Suppressor macrophage (primary cell): Measurements from ENCODE around the gene ZNF783.
"Not testable (repeated sequence)": the region's sequence is repeated elsewhere in the genome, so short reads cannot be mapped to it uniquely, and the experiment has no call there.

Source experiments
- DNase-seq, 4 experiments: peaks; one replicate each; pipeline ENCODE4 v3.0.0-alpha.2; 2020 to 2022
- total RNA-seq, 17 experiments: gene quantifications; one replicate each; lab custom pipeline; 2026; ENCODE audit warnings: mixed read lengths in 6 of 17, inconsistent platforms in 3 of 17; lab: John Stamatoyannopoulos, UW

Gene ZNF783
- total RNA-seq: 3.8 to 26.8 (median 11.3) reads per million in 17 experiments

DNA sequence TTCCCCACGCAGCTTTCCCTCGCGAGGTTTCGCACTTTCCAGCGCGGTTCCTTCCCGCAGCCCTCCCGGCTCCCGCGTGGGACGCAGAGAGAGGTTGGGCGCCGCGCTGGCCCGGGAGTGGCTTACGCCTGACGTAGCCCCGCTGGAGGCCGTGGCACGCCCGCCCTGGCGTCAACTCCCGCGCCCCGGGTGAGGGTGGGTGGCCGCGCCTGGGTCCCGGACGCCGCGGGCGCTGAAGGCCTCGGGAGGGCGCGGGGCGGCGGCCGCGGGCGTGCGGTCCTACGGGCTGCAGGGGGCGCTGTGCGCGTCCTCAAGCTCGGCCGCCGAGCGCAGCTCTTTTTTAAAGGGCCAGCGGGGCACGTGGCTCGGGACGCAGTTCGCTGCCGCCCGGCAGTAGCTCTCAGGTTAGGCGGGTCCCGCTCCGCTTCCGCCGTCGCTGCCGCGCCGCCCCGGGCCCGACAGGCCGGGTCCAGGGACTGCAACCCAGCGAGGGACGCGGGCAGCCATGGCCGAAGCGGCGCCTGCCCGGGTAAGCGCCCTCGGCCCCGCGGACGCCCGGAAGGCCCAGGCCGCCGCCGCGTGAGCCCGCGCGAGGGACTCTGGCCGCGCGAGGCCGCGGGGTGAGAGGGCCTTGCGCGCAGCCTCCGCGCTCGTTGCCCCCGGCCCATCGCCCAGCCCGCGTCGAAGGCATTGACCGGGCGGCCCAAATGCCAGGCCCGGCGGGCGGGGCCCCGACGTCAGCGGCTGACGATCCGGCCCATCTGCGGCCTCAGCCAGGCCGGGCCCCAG lies at the start of gene ZNF783:
ZNF783 (plus strand) TSS at position 368 of the 789 bp plus-strand sequence; CDS start at position 506, 138 bp downstream.
- DNase-seq: peak; percentile 93 to 97 (median 96)

DNA sequence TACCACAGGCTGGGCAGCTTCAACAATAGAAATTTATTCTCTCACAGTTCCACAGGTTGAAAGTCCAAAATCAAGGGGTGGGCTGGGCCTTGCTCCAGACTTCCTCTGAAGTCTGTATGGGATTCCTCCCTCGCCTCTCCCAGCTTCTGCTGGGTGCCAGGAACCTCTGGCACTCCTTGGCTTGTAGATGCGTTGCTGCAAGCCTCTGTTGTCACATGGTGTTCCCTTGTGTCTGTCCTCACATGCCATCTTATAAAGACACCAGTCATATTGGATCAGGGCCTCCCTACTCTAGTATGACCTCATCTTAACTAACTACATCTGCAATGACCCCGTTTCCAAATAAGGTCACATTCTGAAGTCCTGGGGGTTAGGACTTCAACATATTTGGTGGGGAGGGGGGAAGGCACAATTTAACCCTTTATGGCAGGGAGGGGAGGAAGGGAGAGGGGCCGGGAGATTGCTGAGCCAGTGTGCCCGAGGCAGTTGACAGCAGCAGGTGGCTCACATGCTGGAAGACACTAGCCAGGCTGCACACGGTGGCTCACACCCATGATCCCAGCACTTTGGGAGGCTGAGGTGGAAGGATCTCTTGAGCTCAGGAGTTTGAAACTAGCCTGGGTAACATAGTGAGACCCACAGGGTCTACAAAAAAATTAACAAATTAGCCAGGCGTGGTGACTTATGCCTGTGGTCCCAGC lies 47.8 kb upstream of the ZNF783 start:
- DNase-seq: no peak

DNA sequence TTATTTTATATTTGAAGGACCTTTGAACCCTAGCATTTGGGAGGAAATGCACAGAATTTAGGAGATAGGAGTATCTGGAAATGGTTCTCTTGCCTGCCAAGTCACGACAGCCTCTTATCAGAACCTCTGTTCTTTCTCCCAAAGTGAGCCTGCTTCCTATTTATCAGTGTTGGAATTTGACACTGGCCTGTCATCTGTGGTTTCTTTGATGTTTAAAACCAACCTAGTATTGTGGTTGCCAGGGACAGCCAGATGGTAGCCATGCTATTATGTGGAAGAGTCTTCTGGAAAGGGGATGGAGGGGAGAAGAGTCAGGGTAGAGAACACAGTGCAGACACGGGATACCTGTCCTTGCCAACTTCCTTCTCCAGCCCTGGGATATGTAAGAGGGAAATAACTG lies 45.6 kb upstream of the ZNF783 start:
- DNase-seq: no peak

DNA sequence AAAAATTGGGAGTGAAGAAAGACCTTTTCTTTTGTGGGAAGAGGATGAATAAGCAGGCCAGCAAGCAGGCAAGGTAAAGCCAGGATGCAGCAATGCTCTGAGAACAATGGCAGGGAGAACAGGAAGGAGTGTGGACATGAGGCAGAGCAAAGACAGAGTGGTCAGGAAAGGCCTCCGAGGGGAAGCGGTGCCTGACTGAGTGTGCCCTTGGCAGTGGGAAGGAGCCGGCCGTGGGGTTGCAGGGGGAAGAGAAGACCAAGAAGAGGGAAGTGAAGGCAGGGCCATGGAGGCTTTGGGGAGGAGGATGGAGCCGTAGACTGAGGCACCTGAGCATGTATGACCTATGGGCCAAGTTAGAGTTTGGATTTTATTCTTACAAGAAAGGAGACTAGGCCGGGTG lies 44.4 kb upstream of the ZNF783 start:
- DNase-seq: no peak

DNA sequence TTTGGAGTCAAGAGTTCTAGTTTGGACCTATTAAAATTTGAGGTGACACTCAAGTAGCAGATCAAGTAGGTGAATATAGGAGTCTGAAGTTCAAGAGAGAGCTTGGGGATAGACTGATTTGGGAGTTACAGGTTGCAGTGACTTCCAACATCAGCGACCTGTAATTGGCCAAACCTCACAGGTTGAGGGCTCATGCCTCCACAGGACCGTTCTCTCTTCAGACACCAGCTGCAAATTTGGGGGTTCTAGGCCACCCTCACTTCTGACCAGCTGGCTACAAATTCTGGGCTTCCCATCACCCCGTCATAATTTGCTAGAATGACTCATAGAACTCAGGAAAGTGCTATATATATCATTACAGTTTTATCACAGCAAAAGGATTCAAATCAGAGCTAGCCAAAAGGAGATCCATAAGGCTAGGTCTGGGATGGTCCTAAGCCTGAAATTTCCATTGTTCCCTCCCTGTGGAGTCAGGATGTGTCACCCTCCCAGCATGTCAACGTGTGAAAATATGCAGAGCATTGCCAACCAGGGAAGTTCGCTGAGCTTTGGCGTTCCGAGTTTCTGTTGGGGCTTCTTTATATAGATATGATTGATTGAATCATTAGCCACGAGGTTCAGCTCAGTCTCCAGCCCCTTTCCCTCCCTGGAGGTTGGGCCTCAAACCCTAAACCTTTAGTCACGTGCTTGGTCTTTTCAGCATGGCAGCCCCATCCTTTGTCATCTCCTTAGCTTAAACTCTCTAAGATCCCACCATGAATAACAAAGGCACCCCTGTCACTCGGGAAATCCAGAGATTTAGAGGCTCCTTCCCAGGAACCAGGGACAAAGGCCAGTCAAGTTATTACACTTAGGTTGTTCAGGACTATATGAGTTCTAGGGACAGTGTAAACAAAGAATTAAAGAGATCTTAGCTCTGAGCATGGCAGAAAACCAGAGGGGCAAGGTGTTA lies 43.3 kb upstream of the ZNF783 start:
- no peak for DNase-seq

DNA sequence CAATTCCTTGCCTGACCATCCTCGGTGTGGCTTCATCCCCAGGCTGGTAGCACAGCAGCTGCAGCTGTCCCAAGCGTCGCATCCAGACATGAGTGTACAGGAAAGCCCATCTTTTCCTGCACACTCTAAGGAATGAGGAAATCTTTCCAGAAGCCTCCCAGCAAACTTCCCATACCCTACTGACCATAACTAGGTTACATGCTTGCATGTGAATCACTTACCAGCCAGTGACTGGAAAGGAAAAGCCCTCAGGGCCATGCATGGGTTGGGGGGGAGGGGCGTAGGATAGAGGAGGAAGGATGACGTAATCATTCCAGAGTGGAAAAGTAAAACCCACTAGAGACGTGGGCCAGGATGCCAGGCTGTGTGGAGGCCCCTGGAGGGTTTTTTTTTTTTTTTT lies 41.5 kb upstream of the ZNF783 start:
- no peak for DNase-seq

DNA sequence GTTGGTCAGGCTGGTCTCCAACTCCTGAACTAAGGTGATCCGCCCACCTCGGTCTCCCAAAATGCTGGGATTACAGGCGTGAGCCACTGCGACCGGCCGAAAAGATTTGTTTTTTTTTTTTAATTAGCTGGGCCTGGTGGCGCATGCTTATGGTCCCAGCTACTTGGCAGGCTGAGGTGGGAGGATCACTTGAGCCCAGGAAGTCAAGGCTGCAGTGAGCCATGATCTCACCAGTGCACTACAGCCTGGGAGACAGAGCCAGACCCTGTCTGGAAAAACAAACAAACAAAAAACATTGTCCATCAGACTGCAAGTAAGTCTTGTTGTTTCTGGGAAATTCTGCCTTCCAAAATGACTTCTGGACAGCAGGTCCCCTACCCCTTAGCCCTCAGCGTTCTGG lies 38.8 kb upstream of the ZNF783 start:
- no peak for DNase-seq

DNA sequence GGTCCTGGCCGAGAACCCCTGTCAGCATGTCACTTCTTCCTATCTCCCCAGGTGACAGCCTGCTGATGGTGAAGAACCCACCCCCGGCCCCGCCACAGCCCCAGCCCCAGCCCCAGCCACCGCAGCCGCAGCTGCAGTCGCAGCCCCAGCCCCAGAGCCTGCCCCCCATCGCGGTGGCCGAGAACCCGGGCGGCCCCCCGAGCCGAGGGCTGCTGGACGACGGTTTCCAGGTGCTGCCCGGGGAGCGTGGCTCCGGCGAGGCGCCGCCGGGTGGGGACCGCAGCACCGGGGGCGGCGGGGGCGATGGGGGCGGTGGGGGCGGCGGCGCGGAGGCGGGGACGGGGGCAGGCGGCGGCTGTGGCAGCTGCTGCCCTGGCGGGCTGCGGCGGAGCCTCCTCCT lies 38.2 kb upstream of the ZNF783 start:
- no peak for DNase-seq

DNA sequence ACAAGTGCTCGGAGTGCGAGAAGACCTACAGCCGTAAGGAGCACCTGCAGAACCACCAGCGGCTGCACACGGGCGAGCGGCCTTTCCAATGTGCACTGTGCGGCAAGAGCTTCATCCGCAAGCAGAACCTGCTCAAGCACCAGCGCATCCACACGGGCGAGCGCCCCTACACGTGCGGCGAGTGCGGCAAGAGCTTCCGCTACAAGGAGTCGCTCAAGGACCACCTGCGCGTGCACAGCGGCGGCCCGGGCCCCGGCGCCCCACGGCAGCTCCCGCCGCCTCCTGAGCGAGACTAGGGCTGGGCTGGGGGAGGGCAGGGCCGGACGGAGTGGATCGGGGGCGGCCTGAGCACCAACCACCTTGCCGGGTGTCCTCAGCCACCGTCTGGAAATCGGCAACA lies 37.6 kb upstream of the ZNF783 start:
- DNase-seq: no peak

DNA sequence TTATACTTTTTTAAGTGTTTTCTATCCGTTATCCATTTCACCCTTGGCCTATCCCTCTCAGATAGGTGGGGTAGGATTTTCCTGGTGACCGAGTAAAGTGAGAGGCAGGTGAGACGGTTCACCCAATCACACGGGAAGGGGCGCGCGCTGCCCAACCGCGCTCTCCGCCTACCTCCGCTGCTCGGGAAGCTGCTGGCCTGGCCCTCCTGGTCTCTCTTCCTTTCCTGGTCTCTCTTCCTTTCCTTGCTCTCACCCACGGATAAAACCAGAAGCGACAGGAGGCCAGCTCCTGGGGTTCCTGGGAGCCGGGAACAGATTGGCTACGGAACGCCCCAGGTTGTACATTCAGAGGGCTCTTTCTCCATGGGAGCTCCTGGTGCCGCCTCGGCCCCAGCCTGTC lies 36.9 kb upstream of the ZNF783 start:
- DNase-seq: no peak

DNA sequence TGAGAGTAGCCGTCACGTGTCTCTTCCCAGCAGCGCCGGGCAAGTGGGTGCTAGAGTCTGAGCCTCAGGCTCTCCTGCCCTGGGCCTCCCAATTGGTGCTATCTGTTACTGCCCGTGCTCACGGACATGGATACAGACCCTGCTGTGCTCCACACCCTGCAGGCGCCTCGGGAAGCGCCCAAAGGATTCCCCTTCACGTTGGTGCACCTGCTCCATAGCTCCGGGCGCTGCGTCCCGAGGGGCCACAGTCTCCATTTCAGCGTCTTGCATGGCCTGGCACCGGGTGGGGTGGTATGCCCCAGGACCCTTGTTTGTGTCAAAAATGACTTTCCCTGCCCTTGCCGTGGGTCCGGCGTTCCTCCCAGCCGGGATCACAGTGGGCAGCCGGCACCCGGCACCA lies 36.3 kb upstream of the ZNF783 start:
- DNase-seq: no peak

DNA sequence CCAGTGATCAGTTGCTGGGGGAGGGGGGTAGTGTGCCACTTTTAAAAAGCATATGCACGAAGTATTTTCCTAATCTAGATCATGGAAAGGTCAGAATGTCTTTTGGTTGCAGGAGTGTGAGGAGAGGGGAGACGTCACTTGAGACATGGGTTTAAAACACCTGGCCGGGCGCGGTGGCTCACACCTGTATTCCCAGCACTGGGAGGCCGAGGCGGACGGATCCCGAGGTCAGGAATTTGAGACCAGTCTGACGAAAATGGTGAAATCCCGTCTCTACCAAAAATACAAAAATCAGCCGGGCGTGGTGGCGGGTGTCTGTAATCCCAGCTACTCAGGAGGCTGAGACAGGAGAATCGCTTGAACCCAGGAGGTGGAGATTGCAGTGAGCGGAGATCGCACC lies 35.6 kb upstream of the ZNF783 start:
- not testable (repeated sequence) for DNase-seq

DNA sequence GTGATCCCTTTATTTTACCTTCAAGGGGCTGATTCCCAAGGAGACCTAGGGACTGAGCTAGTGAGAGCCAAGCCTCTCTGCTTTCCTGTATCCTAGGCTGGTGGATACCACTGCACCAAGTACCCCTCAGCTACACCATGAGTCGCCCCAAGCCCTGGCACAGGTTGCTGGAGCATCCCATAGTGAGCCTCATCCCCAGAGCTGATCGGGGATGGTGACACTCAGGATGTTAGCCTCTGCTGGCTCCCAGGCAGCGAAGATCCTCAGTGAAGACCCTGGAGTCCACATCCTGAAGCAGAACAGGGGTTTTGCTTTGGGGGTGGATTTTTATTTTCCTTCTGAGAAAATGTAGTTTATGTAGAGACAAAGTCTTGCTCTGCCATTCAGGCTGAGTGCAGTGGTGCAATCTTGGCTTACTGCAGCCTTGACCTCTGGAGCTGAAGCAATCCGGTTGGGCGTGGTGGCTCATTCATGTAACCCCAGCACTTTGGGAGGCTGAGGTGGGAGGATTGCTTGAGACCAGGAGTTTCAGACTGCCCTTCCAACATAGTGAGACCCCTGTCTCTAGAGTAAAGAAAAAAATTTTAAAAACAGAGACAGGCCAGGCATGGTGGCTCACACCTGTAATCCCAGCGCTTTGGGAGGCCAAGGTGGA lies 35.0 kb upstream of the ZNF783 start:
- no peak for DNase-seq

DNA sequence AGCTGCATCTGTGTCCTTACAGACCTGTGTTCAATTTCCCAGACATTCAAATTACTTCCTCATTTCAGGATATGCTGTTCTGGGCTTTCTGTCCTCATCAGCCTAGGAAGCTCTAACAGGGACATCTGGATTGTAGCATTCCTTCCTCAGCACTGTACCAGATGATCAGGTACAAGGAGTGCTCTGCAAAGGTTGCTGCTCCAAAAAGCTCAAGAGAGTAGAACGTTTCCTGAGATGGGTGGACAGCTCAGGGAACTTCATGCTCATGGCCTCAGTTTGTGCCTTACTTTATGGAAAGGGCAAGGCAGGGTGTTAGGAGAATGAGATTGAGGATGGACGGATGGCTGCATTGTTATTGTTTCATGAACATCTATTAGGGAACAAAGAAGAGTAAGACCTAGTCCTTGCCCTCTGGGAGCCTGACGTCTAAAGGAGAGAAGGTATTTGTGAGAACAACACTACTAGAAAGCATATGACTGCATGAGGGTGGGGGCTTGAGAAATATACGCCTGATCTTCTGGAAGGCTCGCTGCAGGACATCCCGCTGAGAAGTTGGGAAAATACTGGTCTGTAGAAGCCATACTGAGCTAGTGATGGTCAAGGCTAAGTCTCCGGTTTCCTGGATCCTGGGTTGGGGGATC lies 33.0 kb upstream of the ZNF783 start:
- DNase-seq: peak in 2 of 4 experiments; percentile 16 to 24

DNA sequence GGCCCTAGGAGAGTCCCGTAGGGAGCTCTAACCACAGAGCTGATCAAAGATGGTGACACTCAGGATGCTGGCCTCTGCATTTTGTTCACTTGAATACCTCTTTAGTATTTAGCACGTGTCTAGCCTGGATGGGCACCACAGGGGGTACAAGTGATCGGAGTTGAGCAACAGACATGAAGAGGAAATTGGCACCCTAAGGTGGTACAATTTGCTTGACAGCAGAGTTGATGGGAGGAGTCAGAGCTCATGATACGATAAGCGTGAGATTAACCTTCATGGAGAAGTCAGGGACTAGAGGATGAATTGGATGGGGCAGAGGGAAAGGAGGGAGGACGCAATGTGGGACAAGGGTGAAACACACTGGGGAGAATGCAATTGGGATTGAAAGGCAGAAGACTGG lies 32.5 kb upstream of the ZNF783 start:
- no peak for DNase-seq

DNA sequence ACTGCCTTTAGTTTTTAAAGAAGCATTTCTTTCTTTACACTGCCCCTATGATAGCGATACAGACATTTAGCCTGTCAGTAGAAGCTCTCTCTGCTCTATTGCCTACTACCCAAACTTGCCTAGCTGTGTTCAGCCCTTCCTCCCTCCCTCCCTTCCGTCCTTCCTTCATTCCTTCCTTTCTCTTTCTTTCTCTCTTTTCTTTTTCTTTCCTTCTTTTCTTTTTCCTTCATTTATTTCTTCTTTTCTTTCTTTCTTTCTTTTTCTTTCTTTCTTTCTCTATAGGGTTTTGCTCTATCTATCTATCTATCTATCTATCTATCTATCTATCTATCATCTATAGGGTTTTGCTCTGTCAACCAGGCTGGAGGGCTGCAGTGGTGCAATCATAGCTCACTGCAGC lies 29.6 kb upstream of the ZNF783 start:
- no peak for DNase-seq

DNA sequence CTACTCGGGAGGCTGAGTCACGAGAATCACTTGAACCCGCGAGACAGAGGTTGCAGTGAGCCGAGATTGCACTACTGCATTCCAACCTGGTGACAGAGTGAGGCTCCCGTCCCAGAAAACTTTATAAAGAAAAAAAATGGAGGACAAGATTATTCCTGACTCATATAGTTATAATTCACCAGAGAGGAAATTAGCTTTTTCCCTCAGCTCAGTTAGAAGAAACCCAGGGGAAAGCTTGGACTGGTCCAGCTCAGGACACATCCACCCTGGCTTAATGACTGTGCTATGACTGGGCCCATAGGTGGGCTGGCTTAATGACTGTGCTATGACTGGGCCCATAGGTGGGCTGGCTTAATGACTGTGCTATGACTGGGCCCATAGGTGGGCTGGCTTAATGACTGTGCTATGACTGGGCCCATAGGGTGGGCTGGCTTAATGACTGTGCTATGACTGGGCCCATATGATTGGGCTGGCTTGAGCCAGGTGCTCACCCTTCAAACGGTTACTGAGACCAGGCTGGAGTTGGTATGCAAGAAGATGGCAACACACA lies 28.3 kb upstream of the ZNF783 start:
- not testable (repeated sequence) for DNase-seq

DNA sequence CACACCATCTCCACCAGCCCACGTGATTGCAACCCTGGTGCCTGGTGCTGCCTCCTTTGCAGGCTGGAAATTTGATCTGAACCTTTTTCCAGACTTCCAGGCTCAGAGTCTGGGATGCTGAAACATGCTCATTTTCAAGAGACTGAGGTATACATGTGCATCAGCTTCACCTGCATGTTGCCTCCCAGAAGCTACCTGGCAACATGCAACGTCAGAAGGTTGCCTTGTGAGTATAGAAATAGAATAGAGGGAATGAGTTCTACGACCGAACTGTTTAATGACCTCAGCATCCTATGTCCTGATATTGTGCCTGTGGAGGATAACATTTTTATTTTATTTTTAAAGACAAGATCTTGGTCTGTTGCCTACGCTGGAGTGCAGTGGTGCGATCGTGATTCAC lies 24.5 kb upstream of the ZNF783 start:
- no peak for DNase-seq

DNA sequence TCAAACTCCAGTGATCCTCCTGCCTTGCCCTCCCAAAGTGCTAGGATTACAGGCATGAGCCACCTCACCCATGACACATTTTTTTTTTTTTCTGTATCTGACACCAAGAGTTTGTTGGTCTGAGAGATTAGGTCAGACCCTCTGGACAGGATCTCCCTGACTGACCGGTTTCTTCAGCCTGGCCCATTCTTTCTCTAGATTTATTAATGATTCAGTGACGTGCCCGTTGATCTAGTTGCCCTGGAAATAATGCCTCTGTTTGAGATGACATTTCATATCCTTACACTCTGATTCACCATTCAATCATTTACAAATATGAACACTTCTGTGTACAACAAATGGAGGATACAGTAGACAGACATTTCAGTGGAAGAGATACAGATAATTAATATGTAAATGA lies 23.9 kb upstream of the ZNF783 start:
- no peak for DNase-seq

DNA sequence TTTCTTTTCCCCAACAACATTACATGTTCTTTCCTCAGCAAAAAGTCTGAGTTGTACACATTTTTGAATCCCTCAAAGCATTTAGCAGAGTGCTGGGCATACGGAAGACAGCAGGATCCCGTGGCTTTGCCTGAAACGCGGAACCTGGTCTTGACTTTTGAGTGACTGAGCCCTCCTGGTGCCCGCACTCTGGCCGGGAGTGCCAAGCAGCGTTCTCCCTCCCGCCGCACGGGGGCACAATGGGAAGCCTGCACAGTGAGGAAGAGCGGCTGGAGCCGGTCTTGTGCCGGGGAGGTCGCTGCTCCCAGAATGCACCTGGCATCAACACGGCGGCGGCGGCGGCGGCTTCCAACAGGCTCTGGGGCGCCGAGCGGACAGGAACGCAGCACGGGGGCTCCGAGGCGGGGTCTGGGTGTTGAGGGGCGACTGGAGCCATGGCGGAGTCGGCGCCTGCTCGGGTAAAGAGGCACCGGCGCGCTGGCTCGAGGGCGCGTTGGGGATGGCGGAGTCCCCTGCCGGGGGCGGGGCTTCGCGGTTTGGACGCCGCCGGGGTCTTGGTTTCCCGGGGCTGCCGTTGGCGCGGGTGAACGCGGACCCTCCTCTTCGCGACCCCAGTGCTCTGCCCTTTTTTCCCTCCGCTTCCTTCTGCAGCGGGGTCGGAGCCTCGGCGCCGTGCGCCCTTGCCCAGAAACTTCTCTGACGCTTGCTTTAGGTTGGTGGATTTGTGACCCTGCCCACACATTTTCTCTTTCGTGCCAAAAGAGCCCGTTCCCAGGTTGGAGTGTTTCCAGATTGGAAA lies 22.5 kb upstream of the ZNF783 start, which contains the start of gene ZNF212:
ZNF212 (plus strand) TSS at position 307 of the 799 bp plus-strand sequence; CDS start at position 435, 128 bp downstream.
- peak; percentile 92 to 97 (median 96) for DNase-seq

DNA sequence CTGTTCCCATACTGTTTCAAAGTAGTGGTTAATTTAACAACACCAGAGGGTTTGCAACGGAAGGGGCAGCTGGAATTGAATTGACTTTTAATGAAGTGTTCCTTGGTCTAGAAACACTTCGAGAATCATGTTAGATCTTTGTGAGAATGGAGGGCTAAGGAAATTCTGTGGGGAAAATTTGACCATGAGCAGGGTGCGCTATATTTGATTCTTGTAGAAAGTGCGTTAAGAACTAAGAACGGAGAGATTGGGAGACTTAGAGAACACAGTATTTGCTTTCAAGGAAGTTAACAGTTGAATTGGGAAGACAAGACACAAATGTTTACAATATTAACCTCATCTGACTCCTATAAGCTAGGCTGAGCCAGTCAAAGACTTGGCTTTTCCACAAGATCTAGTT lies 21.4 kb upstream of the ZNF783 start:
- no peak for DNase-seq
